ENCODE measurements around the gene CT55.
"Not testable (repeated sequence)": the region's sequence is repeated elsewhere in the genome, so short reads cannot be mapped to it uniquely, and the experiment has no call there.

GRCh38 chrX:135120056-135120576 is 51.1 kb downstream of the CT55 start, which contains the start of gene ETDB:
- not testable (repeated sequence) for TF ChIP-seq CTCF (conservative IDR thresholded peaks at IDR 0.05; ENCODE audit: low read depth, low read length); EZH2 (IDR thresholded peaks at IDR 0.05; ENCODE audit: borderline replicate concordance, low read depth, low read length, poor library complexity, severe bottlenecking)
